ENCODE measurements around the gene VPS4B. TPM values are rescaled to one million over a fixed set of nuclear protein-coding genes. Genes with fewer than 3 reads are reported as not detected.
"Not testable (repeated sequence)": the region's sequence is repeated elsewhere in the genome, so short reads cannot be mapped to it uniquely, and the experiment has no call there.

The VPS4B gene
- total RNA-seq, 1 experiment from 2014 or later = 45.5 TPM

- no peak for DNase-seq (ENCODE audit: low read depth)
Observed at GRCh38 chr18:63373161-63373560, 49.1 kb downstream of the VPS4B start.

- no peak for DNase-seq (ENCODE audit: low read depth)
Observed at GRCh38 chr18:63368611-63369010, 53.7 kb downstream of the VPS4B start.

GRCh38 chr18:63367053-63367953 is 55.0 kb downstream of the VPS4B start, which contains the start of gene KDSR:
KDSR (minus strand) TSS chr18:63367206; CDS start chr18:63367118, 88 bp downstream.
- peak; percentile 99 for DNase-seq (ENCODE audit: low read depth)

DNA sequence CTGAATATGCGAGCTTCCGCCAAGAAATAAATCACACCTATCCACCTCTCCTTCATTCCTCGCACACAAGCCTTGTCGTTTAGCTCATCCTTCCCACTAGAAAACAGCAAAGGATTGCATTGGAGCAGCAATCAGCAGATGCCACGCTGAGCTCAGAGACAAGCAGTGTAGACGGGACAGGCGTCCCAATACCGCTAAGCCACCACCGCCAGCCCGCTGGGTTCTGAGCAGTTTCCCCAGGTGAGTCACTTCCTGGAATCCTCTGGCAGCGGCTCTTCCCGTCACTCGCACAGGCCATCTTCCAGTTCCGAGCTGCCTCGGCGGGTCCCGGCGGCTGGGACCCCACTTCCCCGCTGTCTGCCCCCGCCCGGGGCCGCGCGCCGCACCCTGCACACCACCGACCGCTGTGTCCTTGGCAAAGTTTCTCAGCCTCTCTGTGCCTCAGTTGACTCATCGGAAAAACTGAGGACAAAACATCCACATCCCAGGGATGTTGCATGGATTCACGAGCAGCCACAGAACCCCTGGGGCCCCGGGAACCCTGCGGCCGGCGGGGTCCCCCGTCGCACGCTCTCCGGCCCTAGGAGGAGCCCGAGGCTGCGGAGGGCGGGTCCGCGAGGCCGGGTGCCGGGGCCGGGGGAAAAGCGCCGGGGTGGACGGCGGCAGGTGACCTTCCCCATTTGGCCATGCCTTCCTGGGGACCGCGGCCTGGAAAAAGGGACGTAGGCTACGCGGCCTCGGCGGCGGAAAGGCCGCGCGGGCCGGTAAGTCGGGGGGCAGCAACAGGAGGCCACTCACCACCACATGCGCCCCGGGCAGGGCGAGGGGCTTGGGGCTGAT is 55.8 kb downstream of the VPS4B start:
- peak; percentile 73 for DNase-seq (ENCODE audit: low read depth)

- DNase-seq (ENCODE audit: low read depth) = no peak
Observed at GRCh38 chr18:63365876-63366212, 56.4 kb downstream of the VPS4B start.

- DNase-seq (ENCODE audit: low read depth) = no peak
Observed at GRCh38 chr18:63363951-63364350, 58.3 kb downstream of the VPS4B start.

- DNase-seq (ENCODE audit: low read depth) = not testable (repeated sequence)
Observed at GRCh38 chr18:63363420-63363819, 58.9 kb downstream of the VPS4B start.

DNA sequence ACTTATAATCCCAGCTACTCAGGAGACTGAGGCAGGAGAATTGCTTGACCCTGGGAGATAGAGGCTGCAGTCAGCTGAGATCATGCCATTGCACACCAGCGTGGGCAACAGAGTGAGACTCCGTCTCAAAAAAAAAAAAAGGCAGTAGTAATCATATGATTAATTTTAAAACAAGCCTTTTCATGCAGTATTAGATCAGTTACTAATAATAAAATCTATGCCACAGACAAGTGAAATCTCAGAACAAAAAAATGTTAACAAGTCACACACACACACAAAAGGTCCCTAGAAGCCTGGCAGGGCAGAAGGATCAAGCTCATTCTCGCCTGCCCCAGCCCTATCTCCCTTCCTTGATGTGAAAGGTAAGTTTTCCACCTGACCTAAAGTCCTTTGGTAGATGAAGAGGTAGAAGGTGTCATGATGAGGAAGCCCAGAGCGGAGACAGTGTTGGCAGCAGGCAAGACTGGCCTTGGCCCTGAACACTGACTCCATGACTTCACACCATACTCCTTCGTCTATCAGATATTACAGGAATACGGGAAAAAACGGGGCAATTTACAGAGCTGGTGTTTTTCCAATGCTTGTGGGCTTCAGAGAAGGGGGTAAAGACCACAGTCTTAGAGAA is 65.9 kb downstream of the VPS4B start:
- no peak for DNase-seq (ENCODE audit: low read depth)

GRCh38 chr18:63350230-63350629 is 72.0 kb downstream of the VPS4B start:
- DNase-seq (ENCODE audit: low read depth) = no peak

- DNase-seq (ENCODE audit: low read depth) = no peak
Observed at GRCh38 chr18:63348508-63349136, 73.7 kb downstream of the VPS4B start.

DNA sequence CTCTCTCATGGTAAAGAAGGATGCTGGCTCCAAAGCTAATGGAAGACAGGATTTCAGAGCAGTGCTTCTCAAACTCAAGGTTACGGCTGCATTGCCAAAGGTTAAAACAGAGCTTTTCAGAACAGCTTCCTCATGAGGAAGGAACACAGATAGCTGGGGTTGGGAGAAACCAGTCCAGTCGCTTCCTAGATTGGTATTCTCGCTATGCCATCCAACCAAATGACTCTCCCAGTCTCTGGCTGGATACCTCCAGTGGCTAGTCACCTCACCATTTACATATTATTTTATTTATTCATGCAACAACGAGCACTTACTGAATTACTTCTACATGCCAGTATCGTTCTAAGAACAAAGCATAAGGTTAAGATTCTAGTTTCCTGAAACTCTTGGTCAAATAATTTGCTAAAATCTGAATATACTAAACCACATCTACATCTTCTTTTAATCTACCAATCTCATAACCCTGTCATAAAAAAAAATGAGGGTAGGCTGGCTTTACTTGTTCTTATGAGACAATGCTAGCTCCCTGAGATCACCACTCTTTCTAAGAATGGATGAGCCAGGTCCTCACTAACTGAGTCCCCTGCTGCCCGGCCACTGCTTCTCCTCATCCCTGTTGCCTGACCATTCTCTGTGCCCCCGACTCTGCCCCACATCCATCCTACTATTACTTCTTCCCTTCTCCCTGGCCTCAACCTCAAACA is 75.6 kb downstream of the VPS4B start:
- no peak for DNase-seq (ENCODE audit: low read depth)

DNA sequence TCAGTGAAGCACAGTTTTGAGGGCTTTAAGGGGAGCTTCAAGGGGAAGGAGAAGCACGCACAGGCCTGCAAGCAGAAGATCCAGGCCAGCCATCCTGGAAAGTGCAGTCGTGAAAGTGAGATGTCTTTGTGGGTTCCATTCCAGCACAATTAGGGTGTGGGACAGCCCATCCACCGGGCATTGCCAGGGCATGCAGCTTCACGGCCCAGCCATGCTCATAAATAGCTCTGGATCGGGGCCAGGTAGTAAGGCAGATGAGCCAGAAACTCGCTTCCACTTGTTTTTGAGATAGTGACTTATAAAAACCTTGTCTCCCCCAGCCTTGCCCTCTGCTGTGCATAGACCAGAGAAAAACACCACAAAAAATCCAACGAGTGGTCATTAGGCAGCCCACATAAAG is 76.2 kb downstream of the VPS4B start:
- peak; percentile 25 for DNase-seq (ENCODE audit: low read depth)

DNA sequence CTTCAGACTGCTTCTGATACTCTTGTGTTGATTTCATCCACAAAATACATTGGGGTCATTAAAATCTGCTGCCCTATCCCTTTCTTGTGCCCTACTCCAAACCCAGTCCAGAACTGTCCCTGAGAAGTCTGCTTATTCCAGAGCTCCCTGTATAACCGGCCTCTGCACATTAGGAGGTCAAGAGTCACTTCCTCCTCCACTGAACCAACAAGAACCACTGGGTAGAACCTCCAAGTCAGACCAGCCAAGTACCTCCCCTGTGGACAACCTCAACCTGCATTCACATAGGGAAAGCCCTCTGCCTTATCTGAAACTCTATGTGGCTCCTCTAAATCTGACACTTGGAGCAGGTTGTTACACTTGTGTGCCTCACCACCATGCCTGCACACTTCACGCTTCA is 77.4 kb downstream of the VPS4B start:
- DNase-seq (ENCODE audit: low read depth) = no peak

DNA sequence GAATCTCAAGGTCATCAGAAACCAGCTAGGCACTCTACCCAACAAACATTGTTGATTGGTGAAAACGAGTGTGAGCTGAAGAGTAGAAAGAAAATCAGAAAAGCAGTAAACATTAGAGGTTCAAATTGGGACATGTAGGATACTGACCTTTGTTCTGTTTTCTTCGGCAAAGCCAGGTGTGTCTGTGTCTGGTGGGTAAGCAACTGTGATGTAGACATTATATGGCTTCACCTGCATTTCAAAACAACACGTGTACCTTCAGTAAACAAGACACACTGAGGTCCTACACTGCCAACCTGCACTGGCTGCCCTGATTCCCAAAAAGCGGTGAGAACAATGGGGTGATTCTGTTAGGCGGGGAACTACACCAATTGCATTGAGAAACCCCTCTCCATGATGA is 78.0 kb downstream of the VPS4B start:
- DNase-seq (ENCODE audit: low read depth) = no peak

- DNase-seq (ENCODE audit: low read depth) = peak; percentile 36
Observed at GRCh38 chr18:63342206-63342605, 80.1 kb downstream of the VPS4B start.

DNA sequence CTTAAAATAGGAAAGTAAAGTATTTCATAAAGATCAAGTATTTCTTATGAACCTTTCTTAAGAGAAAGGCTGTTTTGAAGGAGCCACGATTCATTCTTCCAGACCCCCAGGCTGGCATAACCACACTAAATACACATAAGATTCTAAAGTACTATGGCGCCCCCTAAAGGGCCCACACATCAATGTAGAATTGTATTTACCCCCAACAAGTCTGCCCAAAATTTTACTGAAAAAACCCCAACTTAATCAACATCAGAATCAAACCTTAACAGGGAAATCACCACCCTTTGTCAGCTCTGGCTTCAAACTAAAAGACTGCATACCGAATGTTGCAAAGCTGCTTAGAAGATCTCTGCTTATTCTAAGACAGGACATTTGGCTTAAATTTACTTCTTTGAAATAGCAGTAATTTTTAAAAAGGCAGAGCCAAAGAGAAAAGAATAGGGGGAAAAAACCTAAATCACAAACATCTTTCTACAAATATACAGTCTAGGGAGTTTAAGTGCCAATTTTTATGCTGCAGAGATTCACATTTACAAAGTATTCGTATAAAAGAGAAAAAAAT is 82.3 kb downstream of the VPS4B start:
- peak; percentile 40 for DNase-seq (ENCODE audit: low read depth)
